GM18526 (cell line): ENCODE data around the gene RNF26.

Experiments used
- POLR2A ChIP-seq: IDR thresholded peaks from 3 replicates; pipeline ENCODE4 v1.6.1; 2011; ENCODE audit not compliant: insufficient read length; ENCODE audit errors: extremely low read depth

Gene RNF26

GRCh38 chr11:119340335-119341221, 6.3 kb downstream of the RNF26 start, which contains the start of gene C1QTNF5:
Gene C1QTNF5, minus strand, starts transcription at chr11:119340883. Its CDS starts 486 bp downstream, at chr11:119340397.
- no peak for TF ChIP-seq POLR2A

GRCh38 chr11:119341222-119342022, 7.1 kb downstream of the RNF26 start:
- TF ChIP-seq POLR2A: no peak

- no peak for TF ChIP-seq POLR2A
Measured at GRCh38 chr11:119342023-119342300, 7.6 kb downstream of the RNF26 start.

GRCh38 chr11:119342362-119343130, 8.2 kb downstream of the RNF26 start:
- no peak for TF ChIP-seq POLR2A

- TF ChIP-seq POLR2A: no peak
Measured at GRCh38 chr11:119343726-119344125, 9.4 kb downstream of the RNF26 start.

- TF ChIP-seq POLR2A: no peak
Measured at GRCh38 chr11:119344291-119345010, 10.1 kb downstream of the RNF26 start.

- TF ChIP-seq POLR2A: no peak
Measured at GRCh38 chr11:119345685-119346084, 11.4 kb downstream of the RNF26 start.

GRCh38 chr11:119346605-119347004, 12.3 kb downstream of the RNF26 start, which contains the start of gene MFRP:
Gene MFRP, minus strand, starts transcription at chr11:119346705. Its CDS starts 192 bp downstream, at chr11:119346513.
- TF ChIP-seq POLR2A: no peak

- TF ChIP-seq POLR2A: no peak
Measured at GRCh38 chr11:119347242-119347641, 12.9 kb downstream of the RNF26 start.

GRCh38 chr11:119347940-119348605, 13.7 kb downstream of the RNF26 start:
- no peak for TF ChIP-seq POLR2A

GRCh38 chr11:119350302-119350701, 16.0 kb downstream of the RNF26 start:
- TF ChIP-seq POLR2A: no peak

- no peak for TF ChIP-seq POLR2A
Measured at GRCh38 chr11:119351232-119351631, 16.9 kb downstream of the RNF26 start.

GRCh38 chr11:119352857-119353260, 18.5 kb downstream of the RNF26 start:
- TF ChIP-seq POLR2A: no peak
